NCI-H187 treated with DMSO at 0.1 percent for 48 hours (cell line): Measurements from ENCODE around the gene TRPM3.

Experiments used
- DNase-seq: peaks from one replicate; lab custom pipeline; 2025; lab: John Stamatoyannopoulos, UW

Gene TRPM3

DNA sequence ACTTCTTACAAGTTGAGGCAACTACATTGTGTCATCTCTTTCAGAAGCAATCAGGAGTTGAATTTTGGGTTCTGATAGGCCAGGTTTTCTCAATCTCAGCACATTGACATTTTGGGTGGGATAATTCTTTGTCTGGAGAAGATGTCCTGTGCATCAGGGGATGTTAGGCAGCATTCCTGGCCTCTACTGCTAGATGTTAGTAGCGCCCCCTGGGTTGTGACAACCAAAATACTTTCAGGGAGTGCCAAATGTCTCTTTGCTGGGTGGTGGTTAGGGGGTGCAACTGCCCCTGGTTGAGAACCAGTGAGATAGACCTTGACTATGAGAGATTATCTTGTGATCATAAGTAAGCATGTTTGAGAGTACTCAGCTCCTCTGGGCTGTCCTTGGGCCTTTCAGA lies 542.7 kb downstream of the TRPM3 start:
- no peak for DNase-seq

DNA sequence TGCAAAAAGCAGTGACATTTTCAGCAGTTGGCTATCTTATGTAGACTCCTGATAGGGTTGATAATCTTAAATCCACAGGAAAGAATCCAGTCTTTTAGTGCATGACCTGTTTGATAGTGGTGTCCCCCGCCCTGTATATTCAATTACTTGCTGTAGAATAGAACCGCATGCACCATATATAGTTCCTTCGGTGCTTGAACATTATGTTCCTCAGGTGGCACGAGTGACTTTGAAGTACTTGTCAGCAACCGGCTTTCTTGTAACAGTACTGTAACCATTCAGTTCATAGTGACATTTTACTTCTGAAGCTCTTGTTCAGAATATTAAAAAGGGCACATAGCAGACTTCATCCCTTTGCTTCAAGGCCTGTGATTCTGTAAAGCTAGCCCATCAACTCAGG lies 543.8 kb downstream of the TRPM3 start:
- no peak for DNase-seq

DNA sequence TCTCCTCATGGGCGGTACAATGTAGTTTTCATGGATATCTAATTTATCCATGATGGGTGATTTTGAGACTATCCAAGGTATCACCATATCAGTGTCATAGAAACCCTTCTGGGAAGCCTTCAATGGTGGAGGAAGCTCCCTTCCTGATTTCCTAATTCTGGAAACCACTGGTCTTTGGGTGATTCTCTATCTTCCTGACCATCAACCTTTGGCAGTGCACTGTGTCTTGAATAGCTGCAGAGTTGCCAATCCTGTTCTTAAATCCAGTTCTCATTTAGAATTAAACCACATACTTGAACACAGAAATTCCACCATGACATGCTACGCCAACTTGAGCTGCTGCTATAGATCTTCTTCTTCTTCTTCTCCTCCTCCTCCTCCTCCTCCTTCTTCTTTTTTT lies 545.3 kb downstream of the TRPM3 start:
- no peak for DNase-seq

DNA sequence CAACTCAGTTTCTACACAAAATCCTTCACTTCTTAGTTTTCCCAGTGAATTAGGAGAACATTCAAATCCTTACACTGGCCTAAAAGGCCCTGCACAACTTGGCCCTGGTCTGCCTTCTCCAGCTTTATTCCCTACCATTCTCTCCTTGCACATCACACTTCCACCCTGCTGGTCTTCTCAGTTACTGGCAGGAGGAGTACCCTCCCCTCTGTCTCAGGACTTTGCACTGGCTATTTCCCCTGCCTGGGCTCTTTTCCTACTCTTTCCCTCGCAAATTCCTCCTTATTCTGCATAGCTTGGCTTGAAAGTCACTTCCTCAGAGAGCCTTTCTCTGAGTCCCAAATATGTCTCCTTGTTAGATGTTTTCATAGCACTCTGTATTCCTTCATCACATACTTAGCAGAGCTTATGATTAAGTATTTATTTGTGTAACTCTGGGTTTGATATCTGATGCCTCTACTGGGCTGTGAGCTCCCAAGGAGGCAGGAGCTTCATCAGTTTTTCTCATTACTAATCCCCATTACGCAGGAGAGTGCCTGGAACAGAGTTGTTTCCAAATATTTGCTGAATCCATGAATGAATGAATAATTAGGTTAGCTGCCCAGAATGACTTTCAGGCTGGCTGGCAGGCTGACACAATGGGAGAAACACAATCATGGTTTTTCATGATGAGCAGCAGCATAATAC lies 547.1 kb downstream of the TRPM3 start:
- no peak for DNase-seq

DNA sequence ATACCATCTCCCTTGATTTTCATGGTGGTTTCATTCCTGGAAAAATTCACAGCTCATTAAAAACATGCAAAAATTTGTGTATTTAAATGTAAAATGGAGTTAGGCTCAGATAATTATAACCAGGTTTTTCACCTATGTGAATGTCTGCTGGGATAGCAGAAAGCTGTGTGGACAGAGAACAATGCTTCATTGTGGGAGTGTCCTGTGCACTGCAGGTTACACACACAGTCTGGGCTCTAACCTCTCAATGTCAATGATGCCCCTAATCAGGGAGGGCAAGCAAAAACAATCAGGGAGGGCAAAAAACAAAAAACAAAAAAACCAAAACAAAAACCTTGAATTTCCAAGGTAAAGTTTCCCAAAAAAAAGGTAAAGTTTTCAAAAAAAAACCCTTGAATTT lies 548.1 kb downstream of the TRPM3 start:
- no peak for DNase-seq

DNA sequence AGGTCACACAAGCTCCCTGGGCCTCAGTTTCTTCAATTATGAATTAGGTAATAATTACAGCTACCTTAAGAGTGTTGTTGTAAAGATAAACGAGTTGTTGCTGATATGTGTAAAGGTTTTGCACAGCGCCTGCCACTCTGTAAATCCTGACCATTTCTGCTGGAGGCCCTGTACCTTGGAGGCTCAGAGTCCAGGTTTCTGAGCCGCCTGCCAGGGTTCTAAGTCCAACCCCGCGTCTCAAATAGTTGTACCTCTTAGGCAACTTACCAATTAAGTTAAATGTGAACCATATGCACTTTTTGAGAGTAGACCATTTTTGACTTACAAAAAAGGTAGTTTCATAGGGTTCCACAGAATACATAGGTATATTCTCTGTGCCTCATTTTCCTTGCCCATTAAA lies 550.2 kb downstream of the TRPM3 start:
- DNase-seq = no peak

DNA sequence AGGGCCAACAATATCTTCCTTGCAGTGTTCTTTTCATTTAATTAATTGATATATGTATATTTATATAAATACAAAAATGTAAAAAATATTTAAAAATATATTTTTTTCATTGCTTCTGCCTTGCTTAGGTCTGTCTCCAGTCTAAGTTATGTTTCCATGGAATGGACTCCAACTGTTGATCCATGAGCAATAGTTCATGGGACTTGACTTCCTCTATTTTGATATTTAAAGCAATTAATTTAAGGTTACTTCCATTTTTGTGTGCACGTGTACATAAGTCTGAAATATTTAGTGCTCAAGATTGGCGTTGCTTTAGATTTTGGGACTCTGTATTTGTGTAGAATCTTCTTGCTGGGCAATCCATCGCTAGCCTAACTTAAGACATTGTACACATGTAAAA lies 551.6 kb downstream of the TRPM3 start:
- DNase-seq = no peak

DNA sequence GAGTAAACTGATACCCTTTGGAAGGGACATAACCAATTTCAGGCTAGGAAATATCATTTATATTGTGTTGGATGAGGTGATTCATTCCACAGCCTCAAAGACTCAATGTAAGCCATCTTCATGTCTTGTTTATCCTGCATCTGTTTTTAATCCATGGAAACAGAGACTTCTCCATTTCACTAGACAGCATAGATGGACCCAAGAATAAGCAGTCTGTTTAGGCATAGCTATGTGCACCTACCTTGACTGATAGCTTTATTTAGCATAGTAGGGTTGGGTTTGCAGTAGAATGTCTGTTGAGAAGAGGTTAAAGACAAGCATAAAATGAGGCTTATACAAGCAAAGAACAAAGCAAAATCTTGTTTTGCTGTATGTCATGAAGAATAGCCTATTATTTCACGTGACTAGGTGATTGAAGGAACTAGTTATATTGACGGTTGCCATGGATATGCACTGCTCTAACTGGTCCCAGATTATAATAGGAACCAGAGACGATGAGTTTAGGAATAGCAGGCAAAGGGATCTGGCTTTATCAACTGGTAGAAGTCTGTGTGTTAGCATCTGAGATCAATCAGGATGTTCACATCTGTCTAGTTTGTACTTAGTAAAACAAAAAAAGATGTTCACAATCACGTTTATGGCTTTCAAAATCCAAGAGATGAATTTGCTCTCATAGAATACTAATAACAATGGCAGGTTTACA lies 552.2 kb downstream of the TRPM3 start:
- DNase-seq = no peak

DNA sequence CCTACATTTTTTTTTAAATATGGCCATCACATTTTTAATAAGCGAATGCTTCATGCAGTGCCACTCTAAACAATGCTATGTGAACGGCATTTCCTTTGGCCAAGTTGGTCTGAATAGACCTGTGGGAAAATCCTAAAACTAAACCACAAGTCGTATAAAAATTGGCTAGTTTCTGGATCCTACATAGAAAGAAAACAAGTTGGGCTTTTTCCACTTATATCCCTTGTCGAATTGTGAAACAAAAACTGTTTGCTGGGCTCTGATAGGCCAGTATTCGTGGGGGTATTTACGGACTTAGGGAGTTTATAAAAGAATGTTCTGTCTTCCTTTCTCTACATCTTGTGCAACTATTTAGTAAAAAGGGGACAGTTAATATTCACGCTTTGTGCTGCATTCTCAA lies 553.9 kb downstream of the TRPM3 start:
- no peak for DNase-seq

DNA sequence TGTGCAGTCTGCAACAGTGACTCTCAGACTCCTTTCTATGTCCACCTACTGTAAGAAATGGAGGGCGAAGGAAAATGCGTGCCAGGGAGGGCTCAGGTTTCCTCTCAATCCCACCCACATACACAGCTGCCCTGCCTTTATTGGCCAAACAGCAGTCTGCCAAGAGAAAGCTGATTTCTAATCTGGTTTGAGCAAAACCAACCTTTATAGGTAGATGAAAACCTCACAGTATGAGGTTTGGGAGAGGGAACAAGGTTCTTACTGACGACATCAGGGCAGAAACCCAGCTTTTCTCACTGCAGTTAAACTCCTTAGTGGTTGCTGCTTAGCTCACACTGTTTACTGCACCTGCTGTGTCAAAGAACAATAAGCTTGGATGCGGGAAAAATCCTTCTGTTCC lies 554.7 kb downstream of the TRPM3 start:
- no peak for DNase-seq

DNA sequence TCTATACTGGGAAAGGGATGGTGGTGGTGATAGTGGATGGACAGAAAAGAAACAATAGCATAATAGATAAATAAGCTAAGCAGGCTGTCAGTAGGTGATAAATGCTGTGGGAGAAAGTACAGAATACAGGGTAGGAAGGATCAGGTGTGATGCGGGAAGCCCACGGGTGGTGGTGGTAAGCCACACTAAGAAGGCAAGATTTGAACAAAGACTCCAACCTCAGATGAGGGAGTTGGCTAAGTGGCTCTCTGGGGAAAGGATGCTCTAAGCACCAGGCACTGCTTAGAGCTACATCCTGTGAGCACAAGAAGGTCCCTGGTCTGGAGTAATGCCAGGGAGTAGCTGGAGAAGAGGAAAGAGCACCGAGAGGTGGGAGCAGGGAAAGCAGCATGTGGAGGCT lies 555.4 kb downstream of the TRPM3 start:
- no peak for DNase-seq

DNA sequence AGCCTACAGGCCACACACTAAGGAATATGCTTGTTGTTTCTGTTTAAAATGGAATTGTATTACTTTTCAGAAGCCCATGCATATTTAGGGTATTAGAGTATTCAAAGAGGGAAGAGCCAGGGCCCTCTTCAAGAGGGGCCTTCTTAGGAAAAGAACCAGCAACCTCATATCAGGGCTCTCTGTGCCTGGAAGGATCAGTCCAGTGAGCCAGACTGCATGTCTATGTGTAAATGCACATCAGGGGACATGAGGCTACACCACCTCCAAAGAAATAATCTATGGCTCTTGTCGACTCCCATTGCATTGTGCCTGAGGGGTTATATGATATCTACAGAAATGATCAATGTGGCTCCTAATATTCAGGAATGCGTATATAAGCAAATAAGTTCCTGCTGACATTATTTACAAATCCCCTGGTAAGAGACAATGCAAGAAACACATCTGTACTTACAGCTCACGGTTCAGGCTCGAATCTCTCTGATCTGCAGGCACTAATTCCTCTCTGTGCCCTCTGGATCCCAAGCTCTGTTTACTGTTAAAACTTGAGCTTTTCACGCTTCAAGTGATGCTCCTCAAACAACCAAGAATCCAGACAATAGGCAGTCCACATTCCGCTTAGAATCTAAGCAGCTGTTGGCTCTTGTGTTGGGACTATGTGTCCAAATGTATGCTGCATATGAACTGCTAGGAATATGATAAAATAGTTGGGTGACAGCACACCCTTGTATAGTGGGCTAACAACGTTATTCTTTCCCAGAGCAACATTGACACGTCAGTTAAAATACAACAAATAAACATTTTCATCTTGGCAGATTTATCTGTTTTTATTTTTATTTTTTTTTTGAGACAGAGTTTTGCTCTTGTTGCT lies 556.7 kb downstream of the TRPM3 start:
- DNase-seq = no peak

DNA sequence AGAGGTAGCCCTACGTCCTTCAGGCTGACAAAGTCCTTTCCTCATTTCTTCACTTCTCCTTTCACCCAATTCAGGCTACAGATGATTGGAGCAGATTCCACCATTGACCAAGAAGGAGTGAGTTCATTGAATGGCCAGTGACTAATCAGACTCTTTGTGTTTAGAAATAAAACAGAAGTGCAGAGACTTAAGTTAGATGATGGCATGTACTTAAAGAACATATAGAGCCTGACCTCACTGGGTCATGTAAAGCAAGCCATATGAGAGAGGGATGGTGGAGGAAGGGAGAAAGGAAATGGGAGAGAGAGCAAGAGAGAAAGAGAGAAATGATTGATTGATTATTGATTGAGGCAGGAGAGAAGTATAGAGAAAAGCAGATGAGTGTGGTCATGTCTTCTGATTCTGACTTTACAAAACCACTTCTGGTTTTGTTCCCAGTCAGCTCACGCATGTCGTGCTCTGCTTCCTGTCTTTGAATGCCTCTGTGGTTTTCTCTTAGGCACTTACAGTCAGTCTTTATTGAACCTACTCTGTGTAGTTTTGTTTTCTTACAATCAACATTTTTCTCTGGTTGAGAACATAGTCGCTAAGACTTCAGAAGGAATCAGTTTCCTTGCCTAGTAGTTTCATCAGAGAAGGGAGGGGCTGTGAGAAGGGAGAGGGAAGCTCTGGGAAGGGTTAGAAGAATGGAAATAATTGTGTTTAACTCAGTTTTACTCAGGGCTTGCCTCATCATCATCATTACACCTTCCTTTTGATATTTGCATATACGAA lies 557.8 kb downstream of the TRPM3 start:
- no peak for DNase-seq

DNA sequence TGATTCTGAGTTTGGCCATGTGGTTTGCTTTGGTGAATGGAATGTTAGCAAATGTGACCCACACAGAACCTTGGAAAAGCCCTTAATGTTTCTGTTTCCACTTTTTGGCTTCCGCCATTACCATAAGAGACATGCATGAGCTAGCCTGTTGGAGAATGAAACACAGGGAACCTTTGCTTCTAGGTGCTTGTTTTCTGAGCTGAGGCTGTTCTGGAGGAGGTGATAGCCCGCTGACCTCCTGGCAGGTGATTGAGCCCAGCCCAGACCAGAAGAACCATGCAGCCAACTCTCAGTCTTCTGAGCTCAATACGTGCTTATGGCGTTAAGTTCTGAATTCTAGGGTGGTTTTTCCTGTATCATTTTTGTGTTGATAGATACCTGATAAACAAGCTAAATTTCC lies 558.4 kb downstream of the TRPM3 start:
- DNase-seq = no peak

DNA sequence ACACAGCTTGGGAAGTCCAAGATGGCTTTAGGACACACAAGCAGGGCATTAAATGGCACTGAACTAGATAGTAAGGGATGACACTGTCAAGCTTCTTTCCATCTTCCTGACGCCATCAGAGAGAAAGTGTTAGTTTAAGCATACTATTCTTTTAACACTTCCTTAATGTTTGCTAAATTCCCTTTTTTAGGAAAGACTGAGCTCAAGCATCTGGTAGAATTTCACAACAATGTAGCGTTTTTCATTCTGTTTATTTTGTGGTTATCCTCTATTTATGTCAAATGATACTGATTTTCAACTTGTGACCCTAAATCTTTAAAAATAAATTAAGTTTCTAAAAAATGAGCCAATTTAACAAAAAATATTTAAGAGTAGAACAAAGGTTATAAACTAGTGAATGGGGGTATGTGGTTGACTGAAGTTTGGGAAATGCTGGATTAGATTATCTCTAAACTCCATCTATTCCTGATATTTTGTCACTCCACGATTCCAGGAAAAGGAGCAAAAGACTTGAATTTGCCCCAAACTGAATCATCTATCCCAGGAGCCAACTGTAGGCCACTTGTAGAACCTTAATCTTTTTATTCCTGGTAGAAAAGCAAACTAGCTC lies 559.5 kb downstream of the TRPM3 start:
- no peak for DNase-seq

DNA sequence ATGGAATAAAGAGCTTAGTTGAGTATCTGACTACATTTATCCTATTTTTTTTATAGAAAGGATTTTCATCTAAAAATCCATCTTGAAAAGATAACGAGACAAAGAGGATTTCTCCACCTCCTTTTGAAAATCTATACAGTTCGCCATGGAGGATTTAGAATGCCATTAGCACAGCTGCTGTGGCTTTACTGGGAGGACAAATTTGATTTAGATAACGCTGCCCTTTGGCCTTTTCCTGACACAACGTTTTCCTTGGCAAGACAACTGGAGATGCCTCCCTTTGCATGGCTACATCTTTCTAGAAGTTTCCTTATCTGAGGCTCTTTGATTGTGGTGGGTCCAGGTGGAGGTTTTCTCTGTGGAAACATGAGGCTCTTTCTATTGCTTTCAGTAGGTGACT lies 560.3 kb downstream of the TRPM3 start:
- DNase-seq = no peak

DNA sequence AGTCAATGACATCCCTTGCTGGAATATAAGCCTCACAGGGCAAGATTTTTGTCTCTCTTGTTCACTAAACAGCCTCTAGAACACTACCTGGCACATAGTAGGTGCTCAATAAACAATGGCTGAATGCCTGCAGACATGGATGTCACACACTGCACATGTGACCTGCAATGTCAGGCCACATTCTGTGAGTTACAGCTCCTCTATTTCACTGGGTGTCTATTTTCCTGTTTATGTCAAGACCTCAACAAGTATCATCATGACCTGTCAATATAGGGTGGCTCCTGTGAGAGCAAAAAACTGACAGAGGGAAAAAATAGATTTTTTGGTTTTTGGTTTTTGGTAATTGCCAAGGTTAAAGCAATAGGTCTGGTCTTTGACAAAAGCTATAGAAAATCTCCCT lies 562.3 kb downstream of the TRPM3 start:
- no peak for DNase-seq

DNA sequence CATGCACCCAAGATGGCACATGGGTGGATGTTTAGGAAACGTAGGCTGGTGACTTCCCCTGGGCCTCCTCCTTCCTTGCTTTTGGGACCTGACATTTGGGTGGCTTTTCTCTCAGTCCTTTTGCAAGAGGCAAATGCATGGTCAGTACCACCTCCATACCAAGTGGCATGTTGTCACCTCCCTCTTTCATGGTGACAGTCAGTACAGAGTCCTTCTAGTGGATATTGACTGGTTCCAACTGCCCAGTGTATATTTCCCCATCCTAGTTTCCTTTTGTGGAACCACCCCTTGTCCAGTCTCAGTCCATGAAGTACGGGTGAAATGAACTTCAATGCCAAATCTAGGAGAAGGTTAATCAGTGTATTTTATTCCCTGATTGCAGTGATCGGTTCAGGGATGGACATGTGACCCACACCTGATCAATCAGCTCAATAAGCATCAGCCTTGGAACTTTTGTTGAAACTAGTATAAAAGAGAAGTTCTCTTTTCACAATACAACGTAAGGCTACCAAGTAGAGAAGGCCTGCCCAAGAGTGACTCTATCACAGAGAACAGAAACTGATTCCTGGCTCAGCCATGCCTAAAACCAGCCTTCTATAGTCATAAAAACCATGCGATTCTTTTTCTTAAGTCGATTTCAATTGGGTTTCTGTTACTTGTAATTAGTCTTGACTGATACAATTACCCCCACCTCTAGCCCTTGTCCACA lies 563.6 kb downstream of the TRPM3 start:
- DNase-seq = no peak

DNA sequence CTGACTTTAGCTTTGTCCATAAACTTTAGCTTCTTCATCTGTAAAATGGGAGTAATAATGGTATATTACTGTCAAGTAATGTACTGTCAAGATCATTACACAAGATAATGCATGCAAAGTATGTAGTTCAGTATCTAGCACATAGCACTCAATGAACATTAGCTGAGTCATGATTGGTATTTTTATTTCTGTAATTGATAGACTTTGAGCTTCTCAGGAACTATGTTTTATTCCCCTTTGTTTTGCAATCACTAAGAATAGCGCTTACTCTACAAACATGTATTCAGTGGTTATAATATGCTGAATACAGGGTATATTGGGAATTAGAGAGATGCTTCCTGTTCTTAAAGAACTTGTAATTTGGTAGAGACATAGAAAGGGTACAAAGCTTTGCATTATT lies 564.6 kb downstream of the TRPM3 start:
- DNase-seq = no peak

DNA sequence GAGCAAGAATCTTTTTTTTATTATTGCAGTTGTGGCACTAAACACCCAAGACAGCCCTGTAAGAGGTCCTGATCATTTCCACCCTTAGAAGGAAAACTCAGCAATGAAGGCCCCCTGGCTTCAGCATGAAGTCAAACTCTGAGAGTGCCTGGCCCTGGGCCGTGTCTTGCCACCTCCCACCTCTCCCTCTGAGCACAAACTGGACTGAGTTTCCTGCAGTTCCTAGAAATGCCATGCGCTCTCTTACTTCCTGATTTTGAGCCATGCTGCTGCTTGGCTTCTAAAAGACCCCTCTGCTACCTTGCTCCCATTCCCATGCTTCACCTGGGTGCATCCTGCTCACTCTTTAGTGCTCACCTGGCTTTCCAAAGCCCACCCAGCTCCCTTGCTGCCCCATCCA lies 566.5 kb downstream of the TRPM3 start:
- no peak for DNase-seq
